Stimulated activated naive CD8-positive, alpha-beta T cell treated with anti-CD3 and anti-CD28 coated beads, Interleukin-15, Interleukin-2, amounts not matched to agents 100 U/mL and 50 U/mL, for 24 hours (primary cell): Measurements from ENCODE around the gene PAPSS1.

Source experiments
- ATAC-seq: fragments of 150-1000 bp; cut with Tn5 transposase; one replicate; pipeline ENCODE4 v1.10.0; 2021
- DNase-seq: peaks from one replicate; pipeline ENCODE4 v3.0.0; 2021

The PAPSS1 gene

GRCh38 chr4:107629318-107629717 is 90.7 kb downstream of the PAPSS1 start:
- no peak for ATAC-seq
- DNase-seq = no peak

GRCh38 chr4:107625391-107625902 is 94.6 kb downstream of the PAPSS1 start:
- DNase-seq = no peak
- ATAC-seq = no peak

GRCh38 chr4:107624024-107624423 is 96.0 kb downstream of the PAPSS1 start:
- no peak for ATAC-seq
- no peak for DNase-seq

GRCh38 chr4:107622006-107622405 is 98.0 kb downstream of the PAPSS1 start:
- ATAC-seq = no peak
- no peak for DNase-seq

- no peak for DNase-seq
- ATAC-seq = no peak
Observed at GRCh38 chr4:107619731-107620130, 100.3 kb downstream of the PAPSS1 start.

GRCh38 chr4:107619066-107619465 is 101.0 kb downstream of the PAPSS1 start:
- no peak for DNase-seq
- ATAC-seq = no peak

- DNase-seq (no peak), ATAC-seq (no peak)
Observed at GRCh38 chr4:107618656-107619055, 101.4 kb downstream of the PAPSS1 start.

GRCh38 chr4:107616838-107617389 is 103.1 kb downstream of the PAPSS1 start:
- DNase-seq = no peak
- ATAC-seq = peak; percentile 52

- no peak for DNase-seq
- no peak for ATAC-seq
Observed at GRCh38 chr4:107615809-107616208, 104.2 kb downstream of the PAPSS1 start.

- ATAC-seq (no peak), DNase-seq (no peak)
Observed at GRCh38 chr4:107603430-107603829, 116.6 kb downstream of the PAPSS1 start.

- no peak for DNase-seq
Observed at GRCh38 chr4:107600983-107601382, 119.1 kb downstream of the PAPSS1 start.

GRCh38 chr4:107600436-107600835 is 119.6 kb downstream of the PAPSS1 start:
- no peak for ATAC-seq
- DNase-seq = no peak

More at GRCh38 chr4:107600983-107601382, 119.1 kb downstream of the PAPSS1 start:
- no peak for ATAC-seq

GRCh38 chr4:107599841-107600240 is 120.2 kb downstream of the PAPSS1 start:
- DNase-seq (no peak), ATAC-seq (no peak)

GRCh38 chr4:107593230-107593629 is 126.8 kb downstream of the PAPSS1 start:
- no peak for DNase-seq
- no peak for ATAC-seq

- DNase-seq (no peak), ATAC-seq (no peak)
Observed at GRCh38 chr4:107592519-107592918, 127.5 kb downstream of the PAPSS1 start.

GRCh38 chr4:107589269-107589668 is 130.8 kb downstream of the PAPSS1 start:
- no peak for ATAC-seq
- DNase-seq = no peak

GRCh38 chr4:107586371-107586770 is 133.7 kb downstream of the PAPSS1 start:
- DNase-seq (no peak), ATAC-seq (no peak)

- ATAC-seq (no peak), DNase-seq (no peak)
Observed at GRCh38 chr4:107579099-107579498, 140.9 kb downstream of the PAPSS1 start.

- no peak for DNase-seq
- ATAC-seq = no peak
Observed at GRCh38 chr4:107578321-107578720, 141.7 kb downstream of the PAPSS1 start.

- no peak for DNase-seq
- no peak for ATAC-seq
Observed at GRCh38 chr4:107577743-107578142, 142.3 kb downstream of the PAPSS1 start.

GRCh38 chr4:107575243-107575642 is 144.8 kb downstream of the PAPSS1 start:
- no peak for ATAC-seq
- DNase-seq = no peak

GRCh38 chr4:107572281-107572680 is 147.8 kb downstream of the PAPSS1 start:
- no peak for ATAC-seq

GRCh38 chr4:107570952-107571351 is 149.1 kb downstream of the PAPSS1 start:
- ATAC-seq (no peak), DNase-seq (no peak)

More at GRCh38 chr4:107572281-107572680, 147.8 kb downstream of the PAPSS1 start:
- no peak for DNase-seq

- DNase-seq (no peak), ATAC-seq (no peak)
Observed at GRCh38 chr4:107564326-107564725, 155.7 kb downstream of the PAPSS1 start.
